Hepatocyte (in vitro differentiated cells): ENCODE measurements around the gene MTURN.

Experiments
- CTCF ChIP-seq: fragments of 200-600 bp; sonication (generic); IDR thresholded peaks from 2 replicates; pipeline ENCODE4 v1.5.1; 2016; ENCODE audit warnings: antibody characterized with exemption, mild to moderate bottlenecking; ENCODE audit not compliant: poor library complexity
- EZH2 ChIP-seq: fragments of 200-600 bp; sonication (generic); IDR thresholded peaks from 2 replicates; pipeline ENCODE4 v1.6.1; 2016; ENCODE audit warnings: antibody characterized with exemption, mild to moderate bottlenecking, borderline replicate concordance
- EZH2phosphoT487 ChIP-seq: fragments of 200-600 bp; sonication (generic); IDR thresholded peaks from one replicate; pipeline ENCODE4 v1.6.1; 2018; ENCODE audit warnings: antibody characterized with exemption, mild to moderate bottlenecking, low read depth, moderate library complexity; ENCODE audit not compliant: unreplicated experiment, severe bottlenecking

- no peak for TF ChIP-seq CTCF
- TF ChIP-seq EZH2 = no peak
- no peak for TF ChIP-seq EZH2phosphoT487
These were observed 14.2 kb downstream of the MTURN start for GRCh38 chr7:30148951-30149459.
